ENCODE results near the gene FAM124A.

DNA sequence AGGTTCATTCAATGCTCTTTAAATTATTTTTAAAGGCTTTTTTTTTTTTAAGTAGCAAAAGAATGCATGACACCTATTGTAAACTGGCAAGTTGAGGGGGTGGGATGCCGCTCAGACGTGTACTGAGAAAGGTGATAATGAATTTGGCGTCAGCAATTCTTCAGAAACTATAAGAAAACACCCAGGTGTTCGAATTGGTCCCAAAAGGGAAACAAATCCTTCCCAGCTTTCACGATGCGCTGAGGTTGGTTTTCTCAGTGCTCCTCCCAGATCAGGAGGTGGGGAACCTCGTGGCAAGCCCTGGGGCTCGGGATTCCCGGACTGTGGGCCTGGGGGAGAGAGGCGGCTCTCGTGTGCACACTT is 543 bp upstream of the FAM124A start:
- TF ChIP-seq POLR2AphosphoS5 (IDR thresholded peaks at IDR 0.05) (no peak), EP300 (IDR thresholded peaks at IDR 0.05) (no peak)
- TF ChIP-seq, protein P1, sequence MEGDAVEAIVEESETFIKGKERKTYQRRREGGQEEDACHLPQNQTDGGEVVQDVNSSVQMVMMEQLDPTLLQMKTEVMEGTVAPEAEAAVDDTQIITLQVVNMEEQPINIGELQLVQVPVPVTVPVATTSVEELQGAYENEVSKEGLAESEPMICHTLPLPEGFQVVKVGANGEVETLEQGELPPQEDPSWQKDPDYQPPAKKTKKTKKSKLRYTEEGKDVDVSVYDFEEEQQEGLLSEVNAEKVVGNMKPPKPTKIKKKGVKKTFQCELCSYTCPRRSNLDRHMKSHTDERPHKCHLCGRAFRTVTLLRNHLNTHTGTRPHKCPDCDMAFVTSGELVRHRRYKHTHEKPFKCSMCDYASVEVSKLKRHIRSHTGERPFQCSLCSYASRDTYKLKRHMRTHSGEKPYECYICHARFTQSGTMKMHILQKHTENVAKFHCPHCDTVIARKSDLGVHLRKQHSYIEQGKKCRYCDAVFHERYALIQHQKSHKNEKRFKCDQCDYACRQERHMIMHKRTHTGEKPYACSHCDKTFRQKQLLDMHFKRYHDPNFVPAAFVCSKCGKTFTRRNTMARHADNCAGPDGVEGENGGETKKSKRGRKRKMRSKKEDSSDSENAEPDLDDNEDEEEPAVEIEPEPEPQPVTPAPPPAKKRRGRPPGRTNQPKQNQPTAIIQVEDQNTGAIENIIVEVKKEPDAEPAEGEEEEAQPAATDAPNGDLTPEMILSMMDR (IDR thresholded peaks at IDR 0.05), result no peak

Data from upper lobe of left lung (tissue), 4 donors.